COLO829 (cell line): Measurements from ENCODE around the gene HIVEP3.

Experiments used
- DNase-seq: peaks from one replicate; pipeline ENCODE4 v3.0.0; 2012; ENCODE audit warnings: low spot score

Gene HIVEP3

GRCh38 chr1:41731516-41732030 lies 187.1 kb downstream of the HIVEP3 start:
- DNase-seq, result no peak

GRCh38 chr1:41730806-41731205 lies 187.9 kb downstream of the HIVEP3 start:
- DNase-seq, result no peak

- no peak for DNase-seq
These were observed 190.1 kb downstream of the HIVEP3 start for GRCh38 chr1:41728403-41729202.

GRCh38 chr1:41727749-41728115 lies 191.0 kb downstream of the HIVEP3 start:
- DNase-seq, result no peak

- no peak for DNase-seq
These were observed 191.6 kb downstream of the HIVEP3 start for GRCh38 chr1:41726899-41727748.

GRCh38 chr1:41726292-41726691 lies 192.4 kb downstream of the HIVEP3 start:
- DNase-seq, result no peak

GRCh38 chr1:41724926-41725325 lies 193.8 kb downstream of the HIVEP3 start:
- no peak for DNase-seq

GRCh38 chr1:41724248-41724647 lies 194.5 kb downstream of the HIVEP3 start:
- DNase-seq, result no peak

GRCh38 chr1:41723786-41724185 lies 194.9 kb downstream of the HIVEP3 start:
- no peak for DNase-seq

- no peak for DNase-seq
These were observed 196.5 kb downstream of the HIVEP3 start for GRCh38 chr1:41722184-41722583.

- no peak for DNase-seq
These were observed 197.8 kb downstream of the HIVEP3 start for GRCh38 chr1:41720861-41721410.

GRCh38 chr1:41719590-41719989 lies 199.1 kb downstream of the HIVEP3 start:
- no peak for DNase-seq

GRCh38 chr1:41719128-41719527 lies 199.6 kb downstream of the HIVEP3 start:
- no peak for DNase-seq

- no peak for DNase-seq
These were observed 200.2 kb downstream of the HIVEP3 start for GRCh38 chr1:41718497-41718896.

GRCh38 chr1:41716188-41717130 lies 202.3 kb downstream of the HIVEP3 start:
- DNase-seq, result no peak

GRCh38 chr1:41715441-41716095 lies 203.2 kb downstream of the HIVEP3 start:
- no peak for DNase-seq

GRCh38 chr1:41714638-41715389 lies 203.9 kb downstream of the HIVEP3 start:
- DNase-seq, result no peak

GRCh38 chr1:41713557-41714327 lies 205.0 kb downstream of the HIVEP3 start:
- no peak for DNase-seq

- no peak for DNase-seq
These were observed 205.6 kb downstream of the HIVEP3 start for GRCh38 chr1:41713141-41713540.

- DNase-seq, result no peak
These were observed 206.0 kb downstream of the HIVEP3 start for GRCh38 chr1:41712695-41713094.
